ENCODE results near the gene PITPNC1.

DNA sequence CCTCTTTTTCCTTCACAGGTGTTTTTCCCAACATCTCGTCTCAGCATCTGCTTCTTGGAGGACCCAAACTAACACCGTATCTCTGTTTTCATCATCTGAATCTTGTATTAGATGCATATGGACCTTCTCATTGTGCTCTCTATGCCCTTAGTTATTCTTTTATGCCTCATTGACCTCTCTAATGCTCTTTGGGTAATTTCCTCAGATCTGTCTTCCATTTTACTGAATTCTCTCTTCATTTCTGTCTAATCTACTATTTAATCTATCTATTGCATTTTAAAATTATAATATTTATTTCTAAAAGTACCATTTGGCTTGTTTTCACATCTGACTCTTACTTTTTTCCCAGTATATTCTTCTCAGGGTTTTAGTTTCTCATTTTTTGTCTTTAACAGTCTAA lies 81.1 kb downstream of the PITPNC1 start:
- no peak for TF ChIP-seq TAF1 (IDR thresholded peaks at IDR 0.05; ENCODE audit: low read depth)
- TF ChIP-seq, protein P1, sequence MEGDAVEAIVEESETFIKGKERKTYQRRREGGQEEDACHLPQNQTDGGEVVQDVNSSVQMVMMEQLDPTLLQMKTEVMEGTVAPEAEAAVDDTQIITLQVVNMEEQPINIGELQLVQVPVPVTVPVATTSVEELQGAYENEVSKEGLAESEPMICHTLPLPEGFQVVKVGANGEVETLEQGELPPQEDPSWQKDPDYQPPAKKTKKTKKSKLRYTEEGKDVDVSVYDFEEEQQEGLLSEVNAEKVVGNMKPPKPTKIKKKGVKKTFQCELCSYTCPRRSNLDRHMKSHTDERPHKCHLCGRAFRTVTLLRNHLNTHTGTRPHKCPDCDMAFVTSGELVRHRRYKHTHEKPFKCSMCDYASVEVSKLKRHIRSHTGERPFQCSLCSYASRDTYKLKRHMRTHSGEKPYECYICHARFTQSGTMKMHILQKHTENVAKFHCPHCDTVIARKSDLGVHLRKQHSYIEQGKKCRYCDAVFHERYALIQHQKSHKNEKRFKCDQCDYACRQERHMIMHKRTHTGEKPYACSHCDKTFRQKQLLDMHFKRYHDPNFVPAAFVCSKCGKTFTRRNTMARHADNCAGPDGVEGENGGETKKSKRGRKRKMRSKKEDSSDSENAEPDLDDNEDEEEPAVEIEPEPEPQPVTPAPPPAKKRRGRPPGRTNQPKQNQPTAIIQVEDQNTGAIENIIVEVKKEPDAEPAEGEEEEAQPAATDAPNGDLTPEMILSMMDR (IDR thresholded peaks at IDR 0.05; ENCODE audit: poor library complexity, severe bottlenecking): no peak

All from neural cell (in vitro differentiated cells).